ENCODE data around the gene SYT7.

SYT7 gene

DNA sequence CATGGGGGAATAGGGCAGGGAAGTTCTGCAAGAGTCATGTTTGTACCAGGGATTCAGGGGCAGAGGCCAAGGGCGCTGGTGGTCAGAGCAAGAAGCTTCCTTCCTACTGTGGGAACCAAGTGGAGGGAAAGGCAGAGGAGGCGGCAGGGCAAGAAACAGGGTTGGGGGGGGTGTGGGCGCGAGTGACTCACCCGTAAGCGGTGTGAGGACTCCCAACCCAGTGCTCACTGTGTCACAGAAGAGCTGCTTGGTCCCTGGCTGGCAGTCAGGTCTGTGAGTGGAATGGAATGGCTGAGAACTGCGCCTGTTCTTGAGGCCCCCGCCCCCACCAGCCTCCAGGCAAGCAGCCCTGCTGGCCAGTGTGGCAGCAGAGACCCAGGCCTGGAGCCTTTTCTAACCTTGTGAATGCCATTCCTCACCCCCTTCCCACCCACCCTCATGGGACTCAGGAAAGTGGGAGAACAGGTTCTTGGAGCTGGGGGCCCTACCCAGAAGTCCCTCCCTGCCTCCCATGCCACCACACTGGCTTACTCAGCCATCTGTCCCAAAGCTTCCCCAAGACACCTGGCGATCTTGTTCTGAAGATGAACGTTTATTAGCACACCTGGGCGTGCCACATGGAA lies 67.6 kb downstream of the SYT7 start:
- no peak for DNase-seq

DNA sequence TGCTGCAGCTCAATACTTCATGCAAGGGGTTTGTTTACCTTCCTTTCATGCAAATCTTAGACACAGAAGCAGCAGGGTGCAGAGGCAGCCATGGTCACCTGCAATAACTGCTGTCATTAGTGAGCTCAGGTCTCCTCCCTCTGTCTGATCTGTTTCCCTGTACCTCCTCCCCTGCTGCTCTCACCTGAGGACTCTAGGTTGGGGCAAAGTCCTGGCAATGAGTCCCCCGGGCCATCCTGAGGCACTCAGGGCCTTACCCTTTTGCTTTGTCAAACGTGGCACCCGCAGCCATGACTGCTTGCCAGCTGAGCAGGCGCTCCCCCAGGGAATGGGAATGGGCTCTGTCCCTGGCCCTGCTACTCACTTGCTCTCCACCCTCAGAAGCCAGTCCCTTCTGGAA lies 68.4 kb downstream of the SYT7 start:
- DNase-seq = no peak

DNA sequence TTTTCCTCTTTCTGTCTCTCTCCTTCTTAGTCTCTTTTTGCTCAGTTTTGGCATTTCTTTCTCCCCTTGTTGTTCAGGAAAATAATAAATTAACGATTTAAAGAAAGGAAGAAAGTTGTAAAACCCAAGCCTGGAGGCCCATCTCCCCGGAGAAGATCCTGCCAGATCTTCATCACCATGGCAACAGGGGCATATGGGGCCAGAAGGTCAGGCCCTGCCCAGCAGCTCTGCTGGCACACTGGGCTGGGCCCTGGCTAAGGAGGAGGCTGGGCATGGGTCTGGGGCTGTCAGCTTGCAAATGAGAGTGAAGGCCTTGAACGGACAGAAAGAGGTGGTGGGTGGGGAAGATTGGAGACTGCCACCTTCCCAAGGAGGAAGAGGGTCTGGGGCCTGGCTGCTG lies 69.5 kb downstream of the SYT7 start:
- no peak for DNase-seq

DNA sequence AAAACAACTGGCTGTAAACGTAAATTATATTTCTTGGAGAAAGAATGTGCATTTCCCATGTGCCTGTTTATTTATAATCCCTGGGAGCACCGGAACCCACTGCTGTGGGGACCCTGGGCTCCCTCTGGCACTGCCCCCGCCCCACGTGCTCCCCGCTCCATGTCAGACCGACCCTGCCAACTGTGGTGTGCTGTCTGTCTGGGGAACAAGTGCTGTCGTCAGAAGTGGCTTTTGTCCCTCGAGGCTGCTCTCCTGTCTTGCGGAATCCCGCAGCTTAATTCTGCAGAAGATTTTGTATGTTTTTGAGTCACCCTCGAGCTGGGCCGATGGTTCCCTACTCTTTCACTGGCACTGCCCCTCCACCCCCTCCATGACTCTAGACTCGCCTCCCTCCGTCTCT lies 69.9 kb downstream of the SYT7 start:
- no peak for DNase-seq

DNA sequence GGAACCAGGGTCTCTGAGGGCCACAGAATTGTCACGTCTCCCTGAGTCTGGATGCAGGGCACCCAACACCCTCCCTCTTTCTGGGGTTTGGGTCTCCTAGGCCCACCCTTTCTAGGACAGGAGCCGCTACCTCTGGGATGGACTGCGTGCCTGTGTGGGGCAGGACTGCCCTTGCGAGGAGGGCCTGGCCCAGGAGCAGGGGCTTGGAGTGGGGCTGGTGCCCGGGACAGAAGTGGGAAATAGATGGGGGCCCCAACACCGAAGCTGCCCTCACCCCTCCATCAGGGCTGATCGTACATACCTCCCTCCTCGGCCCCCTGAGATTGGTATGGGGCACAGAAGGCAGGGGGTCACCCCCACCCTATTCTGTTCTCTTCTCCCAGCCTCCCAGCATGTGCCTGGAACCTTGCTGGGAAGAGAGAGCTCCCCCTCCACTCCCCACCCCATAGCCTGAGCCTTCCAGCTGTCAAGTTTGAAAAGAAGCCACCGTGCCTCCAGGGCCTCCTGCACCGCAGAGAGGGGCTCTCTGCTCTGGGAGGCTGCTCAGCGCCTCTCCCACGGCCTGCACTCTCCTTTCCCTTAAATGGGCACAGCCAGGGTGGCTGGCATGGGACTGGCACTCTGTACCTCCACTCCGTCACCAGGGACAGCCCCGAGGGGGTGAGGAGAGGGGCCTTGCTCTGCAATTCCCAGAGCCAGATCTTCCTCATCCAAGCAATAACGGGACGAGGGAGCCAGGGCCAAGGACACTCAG lies 70.5 kb downstream of the SYT7 start:
- no peak for DNase-seq

DNA sequence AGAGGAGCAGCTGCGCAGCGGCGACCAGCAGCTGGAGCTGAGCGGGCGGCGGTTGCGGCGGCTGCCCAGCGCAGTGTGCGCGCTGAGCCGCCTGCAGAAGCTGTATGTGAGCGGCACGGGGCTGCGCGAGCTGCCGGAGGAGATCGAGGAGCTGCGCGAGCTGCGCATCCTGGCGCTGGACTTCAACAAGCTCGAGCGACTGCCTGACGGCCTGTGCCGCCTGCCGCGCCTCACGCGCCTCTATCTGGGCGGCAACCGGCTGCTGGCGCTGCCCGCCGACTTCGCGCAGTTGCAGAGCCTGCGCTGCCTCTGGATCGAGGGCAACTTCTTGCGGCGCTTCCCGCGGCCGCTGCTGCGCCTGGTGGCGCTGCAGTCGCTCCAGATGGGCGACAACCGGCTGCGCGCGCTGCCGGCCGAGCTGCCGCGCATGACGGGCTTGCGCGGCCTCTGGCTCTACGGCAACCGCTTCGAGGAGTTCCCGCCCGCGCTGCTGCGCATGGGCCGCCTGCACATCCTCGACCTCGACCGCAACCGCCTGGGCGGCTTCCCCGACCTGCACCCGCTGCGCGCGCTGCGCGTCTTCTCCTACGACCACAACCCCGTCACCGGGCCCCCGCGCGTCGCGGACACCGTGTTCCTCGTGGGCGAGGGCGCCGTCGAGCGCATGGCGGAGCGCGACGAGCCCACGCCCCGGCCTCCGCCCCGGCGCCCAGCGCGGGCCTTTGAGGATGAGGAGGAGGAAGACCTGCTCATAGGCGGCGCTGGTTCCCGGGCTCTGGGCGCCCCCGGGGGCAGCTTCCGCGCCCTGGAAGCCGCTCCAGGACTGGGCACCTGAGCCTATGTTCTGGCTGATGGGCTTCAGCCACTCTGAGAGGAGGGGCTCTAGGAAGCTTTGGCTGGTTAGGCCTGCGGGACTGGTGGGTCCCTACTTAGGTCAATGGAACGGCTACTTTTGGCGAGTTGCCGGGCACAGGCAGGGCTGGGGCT lies 71.5 kb downstream of the SYT7 start:
- no peak for DNase-seq

DNA sequence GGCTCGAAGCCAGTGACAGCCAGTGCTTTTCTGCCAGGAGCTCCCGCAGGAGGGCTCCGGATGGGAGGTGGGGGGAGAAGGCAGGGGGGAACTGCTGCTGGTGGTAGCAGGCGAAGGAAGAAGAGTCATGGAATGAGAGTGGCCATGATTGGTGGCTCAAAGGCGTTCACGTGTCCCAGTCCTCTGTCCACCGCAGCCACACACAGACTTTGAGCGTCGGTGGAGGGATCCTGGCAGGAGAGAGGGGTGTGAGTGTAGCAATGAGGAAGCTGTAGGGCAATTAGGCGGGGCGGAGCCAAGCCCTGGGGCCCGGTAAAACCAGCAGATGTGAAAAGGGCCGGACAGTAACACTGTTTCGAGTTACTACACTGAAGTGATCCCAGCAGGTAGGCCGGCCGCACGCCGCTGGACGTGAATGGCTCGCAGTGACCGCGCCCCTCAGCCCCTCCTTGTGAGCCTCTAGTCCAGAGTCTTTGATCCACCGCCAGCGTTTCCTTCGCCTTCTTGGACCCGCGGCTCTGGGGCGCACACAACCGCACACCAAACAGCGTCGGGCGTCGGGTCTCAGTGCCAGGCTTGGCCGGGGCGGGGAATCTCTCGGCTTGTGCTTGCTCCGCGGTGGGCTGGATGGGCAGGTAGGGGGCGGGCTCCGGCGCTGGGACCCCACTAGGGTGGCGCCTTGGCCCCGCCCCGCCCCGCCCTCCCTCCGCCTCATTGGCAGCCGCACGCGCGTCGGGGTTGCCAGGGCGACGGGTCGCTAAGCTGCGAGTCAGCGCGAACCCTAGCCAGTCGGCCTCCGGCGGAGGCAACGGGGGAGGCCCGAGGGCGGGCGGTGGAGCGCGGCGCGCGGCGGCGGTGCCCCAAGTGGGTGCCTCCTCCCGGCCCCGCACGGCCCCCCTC lies 72.7 kb downstream of the SYT7 start, which contains the start of gene LRRC10B:
Gene LRRC10B (plus strand): TSS at position 788 of the 900 bp plus-strand sequence. CDS start 250 bp downstream, outside the sequence.
- DNase-seq = no peak

DNA sequence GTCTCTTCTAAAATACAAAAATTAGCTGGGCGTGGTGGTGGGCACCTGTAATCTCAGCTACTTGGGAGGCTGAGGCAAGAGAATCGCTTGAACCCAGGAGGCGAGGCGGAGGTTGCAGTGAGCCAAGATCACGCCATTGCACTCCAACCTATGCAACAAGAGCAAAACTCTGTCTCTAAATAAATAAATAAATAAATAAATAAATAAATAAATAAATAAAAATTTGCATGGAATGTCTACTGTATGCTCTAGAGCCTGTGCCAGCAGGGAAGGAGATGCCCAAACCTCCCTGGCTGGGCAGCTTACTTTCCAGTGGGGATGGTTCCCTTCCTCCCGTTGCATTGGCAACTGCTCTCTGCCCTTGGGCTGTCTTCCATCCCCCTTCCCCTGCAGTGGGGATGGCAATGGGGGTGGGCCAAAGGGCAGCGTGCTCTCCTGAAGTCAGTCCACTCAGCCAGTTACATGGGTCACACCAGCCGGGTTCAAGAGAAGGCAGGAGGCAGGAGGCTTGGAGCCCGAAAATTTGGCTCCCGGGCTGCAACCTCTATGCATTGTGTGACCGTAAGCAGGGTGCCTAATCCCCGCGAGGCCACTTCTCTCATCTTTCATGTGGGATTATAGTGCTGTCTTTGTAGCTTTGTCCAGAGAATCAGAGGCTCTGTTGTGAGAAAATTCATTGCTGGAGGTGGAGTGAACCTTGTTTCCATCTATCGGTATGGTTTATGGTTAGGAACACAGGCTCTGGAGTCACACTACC lies 73.7 kb downstream of the SYT7 start:
- DNase-seq = no peak

DNA sequence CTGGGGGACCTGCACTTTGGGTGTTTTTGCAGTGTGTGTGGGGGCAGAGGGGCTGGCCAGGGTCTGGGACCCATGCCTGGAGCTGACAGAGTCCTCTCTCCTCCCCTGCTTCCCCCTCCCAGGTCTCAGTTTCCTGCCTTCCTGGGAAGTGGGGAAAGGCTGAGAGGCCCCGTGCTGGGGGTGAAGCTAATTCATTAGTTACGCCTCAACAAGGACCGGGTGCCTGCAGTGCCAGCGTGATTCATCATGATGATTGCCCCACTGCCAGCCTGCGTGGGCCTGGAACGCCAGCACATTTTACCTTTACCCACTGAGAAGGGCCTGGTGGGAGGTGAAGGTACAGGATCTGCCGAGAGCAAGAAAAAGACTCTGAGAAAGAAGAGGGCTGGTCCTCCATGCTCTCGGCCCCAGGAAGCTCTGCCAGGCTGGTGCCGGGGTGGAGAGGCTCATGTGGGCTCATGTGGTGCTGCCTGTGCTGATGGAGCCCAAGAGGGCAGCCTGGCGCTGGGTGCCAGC lies 75.2 kb downstream of the SYT7 start:
- no peak for DNase-seq

DNA sequence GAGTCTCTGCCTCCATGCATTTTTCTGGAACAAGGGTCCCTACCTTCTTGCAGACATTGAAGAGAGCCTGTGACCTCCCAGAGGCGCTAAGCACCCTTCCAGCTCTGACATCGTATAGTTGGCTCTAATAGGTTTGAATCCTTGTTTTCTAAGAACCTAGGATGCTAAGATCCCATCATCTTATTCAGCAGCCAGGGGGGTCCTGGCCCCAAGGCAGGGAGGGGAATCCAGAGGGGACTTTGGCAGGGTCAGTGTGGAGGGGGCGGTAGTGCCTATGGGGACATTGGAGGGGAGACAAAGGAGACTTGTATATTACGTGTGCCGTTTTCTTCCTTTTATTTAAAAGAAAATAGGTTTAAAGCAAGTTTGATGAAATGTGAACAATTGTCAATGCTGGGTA lies 75.8 kb downstream of the SYT7 start:
- no peak for DNase-seq

DNA sequence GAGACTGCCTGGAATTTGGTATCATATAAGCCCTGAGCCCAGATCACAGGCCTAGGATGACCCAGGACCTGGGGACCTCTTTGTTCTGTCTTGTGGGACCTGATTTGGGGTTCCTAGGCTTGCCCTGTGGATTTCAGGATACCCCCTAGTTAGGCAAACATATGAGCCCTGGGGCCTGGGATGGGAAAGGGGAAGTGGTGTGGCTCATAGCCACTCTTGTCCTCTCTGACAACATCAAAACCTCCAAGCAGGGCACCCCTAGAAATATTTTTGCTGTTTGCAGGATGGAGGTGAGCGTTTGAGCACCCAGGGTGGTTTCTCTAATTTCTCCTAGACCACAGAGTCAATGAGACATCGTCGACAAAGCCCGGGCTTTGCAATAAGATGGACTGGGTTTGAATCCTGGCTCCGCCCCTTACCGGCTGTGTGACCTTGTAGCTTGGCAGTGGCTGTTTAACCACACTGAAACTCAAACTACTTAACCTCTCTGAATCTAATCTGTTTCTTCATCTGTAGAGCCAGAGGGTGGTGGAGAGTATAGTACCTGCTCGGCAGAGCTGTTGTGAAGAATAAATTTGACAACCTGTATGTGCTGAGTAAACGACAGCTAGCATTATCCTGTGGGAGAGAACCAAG lies 77.6 kb downstream of the SYT7 start:
- DNase-seq = no peak

DNA sequence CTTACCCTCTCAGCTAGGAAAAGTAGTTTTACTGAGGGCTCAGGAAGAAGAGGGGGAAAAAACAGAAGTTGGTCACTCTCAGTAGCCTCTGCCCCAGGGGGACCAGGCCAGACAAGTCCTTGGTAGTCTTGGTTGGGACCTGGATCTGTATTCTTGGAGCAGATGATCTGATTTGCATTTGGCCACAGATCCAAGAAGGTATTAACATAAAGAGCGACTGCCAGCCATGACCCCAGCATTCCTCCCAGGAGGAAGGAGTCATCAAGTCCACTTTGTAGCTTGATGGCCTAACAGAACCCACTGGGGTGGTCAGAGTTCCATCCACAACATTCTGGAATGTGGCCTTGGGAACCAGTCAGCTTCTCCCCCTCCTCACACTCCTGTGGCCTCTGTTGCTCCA lies 78.4 kb downstream of the SYT7 start:
- no peak for DNase-seq

DNA sequence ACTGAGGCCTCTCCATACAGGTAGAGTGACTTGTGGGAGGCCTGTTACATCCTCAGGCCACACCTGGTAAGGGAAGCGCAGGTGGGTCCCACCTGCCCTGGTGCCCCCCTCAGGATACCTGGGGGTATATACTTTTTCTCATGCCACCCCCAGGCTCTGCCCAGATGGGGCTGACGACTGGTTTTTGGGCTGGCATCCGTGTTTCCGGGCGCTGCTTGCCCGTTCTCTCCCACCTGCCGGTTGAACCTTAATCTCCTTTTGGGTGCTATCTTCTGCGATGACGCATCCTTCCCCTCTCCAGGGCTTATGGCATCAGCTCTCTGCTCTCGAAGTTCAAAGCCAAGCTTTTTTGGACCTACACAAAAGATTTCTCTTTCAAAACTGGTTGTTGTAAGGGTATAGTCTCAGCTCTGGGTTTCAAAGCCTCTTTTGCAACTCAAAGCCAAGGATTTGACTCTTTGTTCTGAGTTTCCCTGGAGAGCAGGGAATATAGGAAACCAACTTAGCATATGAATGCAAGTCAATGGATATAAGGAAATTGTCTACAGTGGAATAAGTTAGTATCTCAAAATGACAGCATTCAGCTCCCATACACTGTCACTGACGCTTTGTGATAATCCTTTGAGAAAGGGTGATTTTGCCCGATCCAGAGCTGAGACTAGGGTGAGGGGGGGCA lies 80.9 kb downstream of the SYT7 start:
- DNase-seq = no peak

DNA sequence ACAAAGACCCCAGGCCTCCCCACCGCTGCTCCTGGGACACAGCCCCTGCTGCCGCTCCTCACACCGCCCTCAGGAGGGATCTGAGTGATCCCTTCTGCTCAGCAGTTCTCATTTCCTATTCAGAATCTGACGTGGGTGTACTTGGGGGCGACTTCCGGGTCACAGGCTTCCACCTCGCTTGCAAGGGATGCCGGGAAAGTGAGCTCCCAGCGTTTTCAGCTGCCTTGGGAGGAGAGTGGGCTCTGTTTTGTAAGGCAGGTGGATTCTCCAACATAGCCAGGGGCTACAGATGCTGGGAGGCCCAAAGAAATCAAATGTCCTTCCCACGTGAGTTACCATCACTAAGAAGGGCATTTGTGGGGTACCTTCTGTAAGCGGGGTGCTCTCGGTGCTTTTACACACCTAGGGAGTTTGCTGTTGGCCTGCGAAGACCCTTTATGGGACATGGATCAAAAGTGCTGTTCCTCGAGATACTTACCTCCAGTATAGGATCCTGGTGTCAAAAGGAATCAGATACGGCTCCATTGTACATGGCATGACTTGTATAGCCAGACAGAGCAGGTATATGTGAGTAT lies 82.0 kb downstream of the SYT7 start:
- no peak for DNase-seq

DNA sequence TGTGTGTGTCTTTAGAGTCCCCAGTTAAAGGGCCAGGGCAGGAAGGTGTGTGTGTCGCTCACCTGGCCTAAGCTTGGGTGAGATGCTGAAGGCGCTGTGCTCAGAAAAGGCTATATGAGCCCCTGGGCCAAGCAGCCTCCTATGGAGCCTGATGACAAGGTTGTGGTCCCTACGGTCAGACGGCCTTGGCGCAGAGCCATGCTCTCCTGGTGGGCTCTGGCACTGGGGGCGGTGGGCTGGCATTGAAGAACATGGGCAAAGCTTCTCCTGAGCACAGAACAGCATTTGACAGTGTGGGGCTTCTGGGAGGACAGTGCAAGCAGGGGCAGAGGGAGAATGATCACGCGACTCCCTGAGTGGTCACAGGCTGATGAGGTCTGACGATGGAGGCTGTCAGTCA lies 83.0 kb downstream of the SYT7 start:
- no peak for DNase-seq

DNA sequence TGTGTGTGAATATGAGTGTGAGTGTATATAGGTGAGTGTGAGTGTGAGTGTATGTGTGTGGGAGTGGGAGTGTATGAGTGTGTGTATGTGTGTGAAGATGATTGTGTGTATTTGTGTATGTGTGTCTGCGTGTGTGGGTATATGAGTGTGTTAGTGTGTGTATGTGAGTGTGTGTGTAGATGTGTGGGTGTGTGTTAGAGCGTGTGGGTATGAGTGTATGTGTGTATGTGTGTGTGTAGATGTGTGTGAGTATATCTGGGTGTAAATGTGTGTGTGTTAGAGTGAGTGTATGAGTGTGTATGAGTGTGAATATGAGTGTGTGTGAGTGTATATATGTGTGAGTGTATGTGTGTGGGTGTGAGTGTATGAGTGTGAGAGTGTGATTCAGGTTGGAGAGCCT lies 83.4 kb downstream of the SYT7 start:
- no peak for DNase-seq

DNA sequence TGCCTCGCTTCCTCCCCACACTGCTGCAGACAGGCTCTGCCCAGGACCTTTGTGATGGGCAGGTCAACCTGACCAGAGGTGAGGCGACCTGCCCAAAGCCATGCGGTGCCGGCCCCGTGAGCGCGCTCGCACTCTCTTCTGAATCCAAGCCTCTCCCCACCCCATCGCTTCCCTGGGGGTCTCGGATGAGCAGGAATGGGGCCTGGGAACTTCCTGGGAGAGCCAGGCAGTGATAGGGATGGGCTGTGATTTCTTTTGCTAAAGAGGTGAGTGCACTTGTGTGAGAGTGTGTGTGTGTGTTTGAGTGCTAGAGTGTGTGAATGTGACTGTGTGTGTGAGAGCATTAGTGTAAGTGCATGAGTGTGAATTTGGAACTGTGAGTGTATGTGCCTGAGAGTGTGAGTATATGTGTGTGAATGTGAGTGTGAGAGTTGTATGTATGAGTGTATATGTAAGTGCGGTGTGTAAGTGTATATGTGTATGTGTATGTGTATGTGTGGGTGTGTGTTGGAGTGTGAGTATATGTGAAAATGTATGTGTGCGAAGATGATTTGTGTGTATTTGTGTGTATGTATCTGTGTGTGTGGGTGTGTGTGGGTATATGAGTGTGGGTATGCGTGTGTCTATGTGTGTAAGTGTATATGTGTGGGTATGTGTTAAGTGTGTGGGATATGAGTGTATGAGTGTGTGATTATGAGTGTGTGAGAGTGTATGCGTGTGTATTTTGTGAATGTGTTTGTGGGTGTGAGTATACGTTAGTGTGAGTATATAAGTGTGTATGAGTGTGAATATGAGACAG lies 84.1 kb downstream of the SYT7 start:
- no peak for DNase-seq

DNA sequence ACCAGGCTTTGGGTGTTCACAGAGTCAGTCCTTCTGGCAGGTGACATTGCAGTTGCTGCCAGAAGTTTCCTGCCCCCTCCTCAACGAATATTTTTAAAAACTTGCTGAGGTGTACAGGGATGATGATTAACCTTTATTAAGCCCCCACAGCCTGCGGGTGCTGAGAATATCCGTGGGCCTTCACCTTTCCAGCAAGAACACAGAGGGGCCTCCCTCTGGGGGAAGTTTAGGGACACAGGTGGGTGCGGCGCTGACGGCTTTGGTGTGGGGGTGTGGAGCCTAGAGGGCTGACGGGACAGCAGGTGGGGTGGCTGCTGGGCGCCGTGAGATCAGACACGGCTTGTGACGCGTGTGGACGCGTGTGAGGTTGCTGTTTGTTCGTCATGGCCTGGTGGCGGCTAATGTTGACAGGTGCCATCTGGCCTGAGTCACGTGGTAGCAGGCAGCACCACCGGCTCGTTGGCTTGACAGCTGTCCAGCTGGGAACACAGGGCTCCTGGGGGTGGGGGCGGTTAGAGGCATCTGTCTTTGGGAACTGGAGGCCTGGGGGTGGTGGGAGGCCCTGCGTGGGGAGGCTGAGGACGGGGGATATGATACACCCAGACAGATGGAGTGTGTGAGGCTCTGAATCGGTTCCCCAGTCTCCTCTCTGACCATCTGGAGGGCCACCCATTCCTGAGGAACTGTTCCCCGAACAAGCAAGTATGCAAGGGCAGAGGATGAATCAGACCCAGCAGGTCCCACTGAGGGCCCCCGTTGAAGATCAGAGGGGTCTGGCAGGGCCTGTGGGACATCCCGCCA lies 84.9 kb downstream of the SYT7 start:
- DNase-seq = no peak

Measured in T1000 (cell line).